HG03039 (cell line): ENCODE results near the gene PARD6B.

Source experiments
- ATAC-seq: cut with Tn5 transposase; IDR thresholded peaks from one replicate; pipeline ENCODE4 v1.9.1; 2021; ENCODE audit warnings: mild to moderate bottlenecking, moderate library complexity; ENCODE audit not compliant: unreplicated experiment

The PARD6B gene

DNA sequence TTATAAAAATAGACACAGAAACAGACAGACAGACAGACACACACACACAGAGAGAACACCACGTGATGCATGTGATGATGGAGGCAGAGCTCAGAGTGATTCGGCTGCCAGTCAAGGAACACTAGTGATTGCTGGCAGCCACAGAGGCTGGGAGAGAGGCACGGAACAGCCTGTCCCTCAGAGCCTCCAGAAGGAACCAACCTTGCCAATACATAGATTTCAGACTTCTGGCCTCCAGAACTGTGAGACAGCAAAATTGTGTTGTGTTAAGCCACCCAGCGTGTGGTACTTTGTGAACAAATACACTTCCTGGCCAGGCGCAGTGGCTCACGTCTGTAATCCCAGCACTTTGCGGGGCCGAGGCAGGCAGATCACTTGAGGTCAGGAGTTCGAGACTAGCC is 9.5 kb upstream of the PARD6B start:
- ATAC-seq: no peak

DNA sequence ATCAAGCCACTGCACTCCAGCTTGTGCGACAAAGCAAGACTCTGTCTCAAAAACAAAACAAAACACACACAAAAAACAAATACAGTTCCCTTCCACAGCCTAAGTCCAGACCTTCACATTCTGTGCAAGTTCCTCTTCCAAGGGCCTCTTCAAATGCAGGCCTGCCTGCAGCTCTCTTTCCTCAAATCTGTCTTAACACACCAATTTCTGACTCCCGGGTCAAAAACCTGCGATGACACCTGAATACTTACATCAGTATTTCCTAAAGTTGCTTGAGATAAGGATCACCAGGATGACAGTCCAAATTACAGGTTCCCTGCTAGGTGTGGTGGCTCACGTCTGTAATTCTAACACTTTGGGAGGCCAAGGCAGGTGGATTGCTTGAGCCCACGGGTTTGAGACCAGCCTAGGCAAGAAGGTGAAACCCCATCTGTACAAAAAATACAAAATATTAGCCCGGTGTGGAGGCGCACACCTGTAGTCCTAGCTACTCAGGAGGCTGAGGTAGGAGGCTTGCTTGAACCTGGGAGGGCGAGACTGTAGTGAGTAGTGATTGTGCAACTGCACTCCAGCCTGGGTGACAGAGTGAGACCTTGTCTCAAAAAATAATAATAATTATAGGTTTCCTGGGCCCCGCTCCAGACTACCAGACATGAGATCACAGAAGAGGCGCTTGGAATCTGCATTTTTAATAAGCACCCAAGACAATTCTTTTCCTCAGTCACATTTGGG is 8.8 kb upstream of the PARD6B start:
- no peak for ATAC-seq

- ATAC-seq: no peak
These were observed 7.7 kb upstream of the PARD6B start for GRCh38 chr20:50723672-50724071.

GRCh38 chr20:50724112-50724725 is 7.2 kb upstream of the PARD6B start:
- ATAC-seq: no peak

DNA sequence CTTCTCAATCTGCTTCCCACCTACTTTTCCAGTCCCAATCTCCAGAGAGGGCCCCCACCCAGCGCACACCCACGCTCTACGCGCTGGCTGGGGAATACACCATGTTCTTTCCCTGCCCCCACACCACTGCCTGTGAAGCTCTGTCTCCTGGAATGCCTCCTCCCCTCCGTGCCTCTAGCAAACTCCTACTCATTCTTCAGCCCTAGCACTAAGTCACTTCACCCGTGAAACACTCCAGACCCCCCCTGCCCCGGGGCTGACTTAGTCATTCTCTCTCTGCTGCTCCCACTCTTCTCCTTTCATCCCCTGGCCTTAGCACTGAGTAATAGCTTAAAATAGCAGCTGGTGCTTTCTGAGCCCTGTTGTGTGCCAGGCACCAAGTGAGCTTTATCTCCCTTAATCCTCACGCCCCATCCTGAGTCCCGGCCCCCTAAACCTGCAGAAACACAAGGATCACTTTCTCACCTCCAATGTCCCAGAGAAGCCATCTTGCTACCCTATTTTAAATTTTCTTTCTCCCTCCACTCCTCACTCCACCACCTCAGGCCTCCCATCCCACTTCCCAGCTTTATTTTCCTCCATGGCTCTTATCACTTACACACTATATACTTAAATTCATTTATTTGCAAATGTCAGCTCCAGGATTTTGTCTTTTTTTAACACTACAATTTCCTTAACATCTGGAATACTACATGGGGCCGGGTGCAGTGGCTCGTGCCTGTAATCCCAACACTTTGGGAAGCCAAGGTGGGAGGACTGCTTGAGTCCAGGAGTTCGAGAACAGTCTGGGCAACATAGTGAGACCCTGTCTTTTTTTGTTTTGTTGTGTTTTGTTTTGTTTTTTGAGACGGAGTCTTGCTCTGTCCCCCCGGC is 6.3 kb upstream of the PARD6B start:
- no peak for ATAC-seq

GRCh38 chr20:50725724-50726005 is 5.7 kb upstream of the PARD6B start:
- no peak for ATAC-seq

DNA sequence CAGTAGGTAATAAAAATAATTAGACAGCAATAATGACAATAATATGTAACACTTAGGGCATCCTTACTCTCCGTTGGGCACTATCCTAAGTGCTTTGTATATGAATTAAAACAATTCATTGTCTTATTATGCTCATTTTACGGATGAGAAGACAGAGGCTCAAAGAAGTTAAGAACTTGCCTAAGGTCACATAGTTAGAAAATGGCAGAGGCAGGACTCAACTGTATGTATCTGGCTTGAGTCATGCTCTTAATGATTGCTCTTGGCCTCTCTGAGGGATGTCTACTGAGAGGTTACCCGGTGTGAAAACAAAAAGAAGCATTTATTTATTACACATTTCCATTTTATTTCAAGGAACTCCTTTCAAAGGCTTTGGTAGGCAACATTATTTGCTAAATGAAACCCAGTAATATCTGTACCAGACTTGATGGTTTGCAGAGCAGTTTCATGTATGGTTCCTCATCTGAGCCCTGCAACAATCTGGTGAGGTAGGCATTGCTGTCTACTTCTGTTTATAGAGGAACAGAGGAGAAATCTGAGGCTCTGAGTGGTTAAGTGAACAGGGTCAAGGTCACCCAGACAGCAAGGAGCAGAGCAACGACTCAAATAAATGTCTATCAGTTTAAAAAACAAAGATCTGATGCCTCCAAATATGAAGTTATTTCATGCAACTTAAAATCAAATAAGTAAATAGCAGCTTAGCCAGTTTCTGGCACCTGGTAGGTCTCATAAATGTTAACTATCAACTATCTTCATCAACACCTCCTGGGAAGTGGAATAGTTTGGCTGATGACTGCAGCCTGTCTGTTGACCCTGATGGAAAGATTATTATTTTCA is 4.2 kb upstream of the PARD6B start:
- ATAC-seq: no peak

DNA sequence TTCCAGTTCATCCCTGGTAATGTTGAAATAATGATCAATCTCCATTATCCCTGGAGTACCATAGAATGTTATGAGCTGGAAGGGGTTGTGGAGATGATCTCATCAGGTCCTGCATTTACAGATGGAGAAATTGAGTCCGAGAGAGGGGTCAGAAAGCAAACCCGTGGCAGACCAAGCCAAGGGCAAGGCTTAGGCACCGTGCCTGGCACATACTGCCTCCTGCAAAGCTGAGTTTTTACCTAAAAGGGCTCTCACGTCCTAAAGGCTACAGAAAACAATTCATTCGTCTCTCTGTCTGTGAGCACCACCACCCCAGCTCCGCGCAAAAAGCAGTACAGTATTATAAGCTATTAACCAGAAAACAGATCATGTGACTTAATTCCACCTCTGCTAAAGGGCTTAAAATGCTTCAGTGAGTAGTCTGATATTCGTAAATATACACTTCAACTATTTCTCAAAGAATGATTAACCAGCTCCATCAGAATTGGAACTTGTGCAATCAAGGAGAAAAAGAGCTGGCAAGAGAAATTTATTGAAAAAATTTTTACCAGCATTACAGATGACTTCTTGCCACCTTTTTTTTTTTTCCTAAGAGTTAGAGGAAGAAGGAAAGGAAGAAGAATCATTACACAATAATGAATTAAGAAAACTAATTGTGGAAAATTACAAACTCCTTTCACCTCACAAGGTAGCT is 3.4 kb upstream of the PARD6B start:
- ATAC-seq: no peak

- no peak for ATAC-seq
These were observed 2.8 kb upstream of the PARD6B start for GRCh38 chr20:50728486-50728980.

DNA sequence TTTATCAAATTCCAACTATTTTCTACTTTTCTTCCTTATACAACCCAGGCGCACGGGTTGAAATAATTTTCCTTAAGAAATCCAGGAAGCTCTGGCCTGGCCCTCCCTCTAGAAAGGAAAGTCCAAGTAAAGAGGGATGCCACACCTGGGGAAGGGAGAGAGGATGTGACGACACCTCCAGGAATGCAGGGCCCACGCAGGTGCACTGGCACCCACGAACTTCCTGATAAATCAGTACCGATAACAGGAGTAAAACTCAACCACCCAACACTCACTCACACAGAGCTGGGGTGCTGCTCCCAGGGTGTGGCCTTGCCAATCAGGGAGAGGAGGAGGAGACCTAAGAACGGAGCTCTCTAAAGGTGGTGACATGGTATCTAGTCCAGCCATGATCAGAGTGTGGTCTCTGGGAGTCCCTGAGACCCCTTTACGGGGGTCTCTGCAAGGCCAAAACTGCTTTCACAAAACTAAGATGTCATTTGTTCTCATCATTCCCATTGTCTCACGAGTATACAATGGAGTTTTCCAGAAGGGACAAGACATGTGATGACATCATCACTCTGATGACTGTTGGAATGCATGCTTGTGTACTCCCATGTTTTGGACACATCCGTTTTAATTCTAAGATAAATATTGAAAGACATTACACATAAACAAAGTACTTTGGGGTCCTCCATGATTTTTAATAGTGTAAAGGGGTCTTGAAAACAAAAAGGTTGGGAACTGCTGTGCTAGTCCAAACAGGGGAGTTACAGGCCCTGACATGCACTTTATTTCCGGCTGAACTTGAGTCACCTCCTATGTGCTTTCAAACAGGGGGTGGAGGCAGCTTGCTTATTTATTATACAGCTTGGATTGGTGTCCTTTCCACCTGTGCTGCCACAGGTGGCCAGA is 2.2 kb upstream of the PARD6B start:
- no peak for ATAC-seq

GRCh38 chr20:50729901-50730764 is 1.2 kb upstream of the PARD6B start:
- ATAC-seq: no peak

GRCh38 chr20:50730765-50731054 is 670 bp upstream of the PARD6B start:
- no peak for ATAC-seq

GRCh38 chr20:50731930-50732690 is 730 bp downstream of the PARD6B start:
- ATAC-seq: no peak

- no peak for ATAC-seq
These were observed 2.4 kb downstream of the PARD6B start for GRCh38 chr20:50733644-50734349.

- ATAC-seq: no peak
These were observed 3.6 kb downstream of the PARD6B start for GRCh38 chr20:50734730-50735679.

DNA sequence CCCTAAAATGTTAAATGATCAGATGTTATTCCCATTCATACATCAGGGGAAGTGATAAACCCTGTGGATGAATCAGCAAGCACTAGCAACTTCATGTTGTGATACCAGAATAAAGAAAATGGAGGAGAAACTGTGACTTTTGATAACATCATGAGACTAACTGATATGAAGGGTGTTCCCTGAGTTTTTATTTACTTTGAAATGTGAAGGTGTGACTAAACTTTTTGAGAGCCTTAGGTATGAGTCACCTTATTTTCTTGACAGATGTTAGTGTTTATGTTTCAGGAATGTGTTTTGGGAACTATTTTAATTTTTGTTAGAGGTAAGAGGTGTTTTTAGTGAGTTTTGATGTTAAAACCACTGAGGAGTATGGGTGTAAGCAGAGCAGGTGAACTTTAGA is 4.4 kb downstream of the PARD6B start:
- no peak for ATAC-seq
